Fibroblast of gingiva (primary cell): ENCODE measurements around the gene ZNF275.
"Not testable (repeated sequence)": the region's sequence is repeated elsewhere in the genome, so short reads cannot be mapped to it uniquely, and the experiment has no call there.

ENCODE experiments used
- DNase-seq: peaks from one replicate; pipeline ENCODE4 v3.0.0-alpha.2; 2011; ENCODE audit warnings: low read depth

ZNF275 gene

DNA sequence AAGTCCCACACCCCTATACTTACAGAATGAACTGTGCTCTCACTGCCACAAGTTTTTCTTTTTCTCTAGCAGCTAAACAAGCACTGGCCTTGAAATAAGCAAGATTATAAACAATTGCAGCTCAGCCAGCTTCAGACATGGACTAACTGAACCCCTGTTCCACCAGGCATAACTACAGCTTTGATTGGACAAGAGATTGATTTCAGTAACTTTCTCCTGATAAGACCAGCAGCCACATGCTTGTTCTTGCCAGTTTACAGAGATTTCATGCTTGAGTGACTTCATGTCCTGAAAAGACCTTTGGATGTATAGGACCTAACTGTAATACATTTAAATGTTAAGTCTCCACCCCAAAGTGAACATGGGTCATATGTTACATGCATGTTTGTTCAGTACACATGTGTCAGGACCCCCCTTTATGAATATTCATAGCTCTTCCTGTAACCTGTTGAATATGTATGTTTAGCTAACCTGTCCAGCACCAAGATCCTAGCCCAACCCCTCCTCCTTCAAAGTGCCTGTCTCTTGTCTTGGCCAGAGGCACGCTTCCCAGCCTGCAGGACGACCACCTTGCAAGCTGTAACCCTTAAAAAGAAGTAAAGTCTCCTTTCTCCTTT is 27.9 kb downstream of the ZNF275 start:
- DNase-seq: no peak

GRCh38 chrX:153365670-153366069 is 31.7 kb downstream of the ZNF275 start:
- no peak for DNase-seq

DNA sequence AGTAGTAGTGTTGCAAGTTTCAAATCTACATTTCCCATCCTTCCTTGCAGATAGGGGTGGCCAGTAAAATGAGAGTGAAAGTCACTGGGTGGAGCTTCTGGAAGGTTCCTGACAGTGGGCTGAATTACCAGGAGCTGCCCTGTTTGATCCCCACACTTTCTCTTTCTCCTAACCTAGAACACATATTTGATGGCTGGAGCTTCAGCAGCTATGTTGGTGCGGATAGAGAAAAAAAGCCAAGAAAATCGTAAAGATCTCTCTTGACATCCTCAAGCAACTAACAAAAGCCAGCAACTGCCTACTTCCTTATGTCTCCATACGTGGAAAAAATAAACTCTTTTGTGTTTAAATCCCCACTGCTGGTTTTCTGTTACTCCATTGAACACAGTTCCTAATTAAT is 32.2 kb downstream of the ZNF275 start:
- no peak for DNase-seq

GRCh38 chrX:153366878-153367538 is 33.1 kb downstream of the ZNF275 start:
- DNase-seq: no peak

DNA sequence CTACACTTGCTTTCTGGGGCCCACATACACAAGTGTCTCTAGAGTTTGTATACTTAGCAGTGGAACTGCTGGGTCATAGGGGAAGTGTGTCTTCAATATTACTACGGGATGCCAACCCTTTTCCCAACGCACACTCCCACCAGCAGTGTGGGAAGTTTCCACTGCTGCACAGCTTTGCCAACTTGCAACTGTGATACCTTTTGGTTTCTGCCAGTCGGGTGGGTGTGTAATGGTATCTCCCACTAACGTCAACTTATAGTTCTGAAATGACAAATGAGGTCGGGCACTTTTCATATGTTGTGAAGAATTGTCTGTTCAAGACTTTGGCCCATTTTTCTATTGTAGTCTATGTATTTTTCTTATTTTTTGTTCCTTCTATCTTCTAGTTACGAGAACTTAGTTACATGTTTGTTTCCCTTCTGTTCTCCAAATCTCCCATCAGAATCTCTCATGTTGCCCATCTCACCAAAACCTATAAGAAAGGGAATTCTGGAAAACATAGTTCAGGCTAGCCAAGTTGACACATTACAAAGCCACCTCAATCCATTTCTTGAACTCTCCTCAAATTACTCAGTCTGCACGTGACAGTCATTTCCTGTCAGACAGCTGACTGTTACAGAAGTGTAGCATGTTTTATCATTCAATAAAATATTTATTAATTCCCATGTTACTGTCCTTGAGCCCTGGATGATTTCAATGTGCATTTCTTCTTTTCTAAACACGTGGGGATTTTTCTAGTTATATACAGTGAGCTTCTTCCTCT is 36.5 kb downstream of the ZNF275 start:
- no peak for DNase-seq

DNA sequence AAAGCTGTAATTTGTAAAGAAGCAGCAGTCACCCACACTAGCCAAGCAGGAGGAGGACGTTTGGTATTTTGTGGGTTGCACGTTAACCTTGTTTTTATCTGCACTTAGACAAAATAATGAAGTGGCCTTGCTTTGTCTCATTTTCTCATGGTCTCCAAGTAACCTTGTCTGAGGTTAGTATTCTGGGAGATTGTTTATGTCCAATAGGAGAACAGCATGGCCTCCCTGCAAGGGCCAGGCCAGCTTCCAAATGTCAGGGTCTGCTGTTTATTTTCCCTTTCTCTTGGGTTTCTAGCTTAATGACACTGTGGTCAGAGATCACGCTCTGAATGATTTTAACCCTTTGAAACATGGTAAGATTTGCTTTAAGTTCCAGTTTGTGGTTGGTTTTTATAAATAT is 37.3 kb downstream of the ZNF275 start:
- DNase-seq: no peak

DNA sequence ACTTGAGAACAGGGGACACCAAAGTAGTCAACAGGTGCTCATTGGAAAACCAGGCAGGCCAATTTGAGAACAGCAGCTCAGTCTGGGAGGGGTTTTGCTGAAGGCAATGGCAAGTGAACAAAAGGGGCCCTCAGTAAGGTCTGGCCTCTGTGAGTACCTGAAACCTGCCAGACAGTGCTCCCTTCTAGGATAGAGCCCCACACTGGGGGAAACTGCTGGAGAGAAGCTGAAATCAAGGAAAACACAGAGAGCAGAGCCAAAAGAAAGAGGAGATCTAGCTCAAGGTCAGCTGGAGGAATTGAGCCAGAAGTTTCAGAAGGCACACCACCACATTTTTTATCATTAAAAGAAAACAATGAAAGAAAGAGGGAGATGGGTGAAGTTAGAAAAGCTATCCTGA is 39.0 kb downstream of the ZNF275 start:
- no peak for DNase-seq

DNA sequence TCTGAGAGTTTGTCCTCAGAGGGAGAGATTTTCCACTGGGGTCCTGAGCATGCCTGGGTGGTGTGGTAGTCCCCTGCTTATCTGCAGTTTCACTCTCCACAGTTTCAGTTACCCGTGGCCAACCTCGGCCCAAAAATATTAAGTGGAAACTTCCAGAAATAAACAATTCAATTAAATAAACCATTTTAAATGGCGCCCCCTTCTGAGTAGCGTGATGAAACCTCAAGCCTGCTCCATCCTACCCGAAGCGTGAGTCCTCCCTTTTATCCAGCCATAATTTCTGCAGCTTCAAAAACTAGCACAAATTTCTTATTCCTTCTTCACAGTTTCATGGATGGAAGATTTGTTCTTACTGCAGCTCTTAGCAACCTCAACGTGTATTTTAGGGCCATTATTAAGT is 40.5 kb downstream of the ZNF275 start:
- no peak for DNase-seq

DNA sequence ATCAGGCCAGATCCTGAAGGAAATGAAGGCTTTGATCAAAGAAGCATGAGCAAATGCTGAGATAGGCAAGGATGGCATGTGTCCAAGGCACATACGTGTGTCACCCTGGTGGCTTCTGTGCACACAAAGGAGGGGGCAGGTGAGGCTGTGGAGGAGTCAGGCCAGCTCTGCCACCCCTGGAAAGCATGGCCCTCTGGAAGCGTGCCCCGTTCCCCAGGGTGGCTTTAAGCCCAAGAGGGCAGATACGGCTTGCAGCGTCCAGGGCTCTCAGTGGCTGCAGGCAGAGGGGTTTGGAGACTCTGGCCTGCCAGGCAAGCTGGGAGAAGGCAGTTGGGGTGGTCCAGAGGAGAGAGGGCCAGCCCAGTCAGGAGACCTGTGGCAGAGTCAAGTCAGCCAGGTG is 41.6 kb downstream of the ZNF275 start:
- DNase-seq: no peak

DNA sequence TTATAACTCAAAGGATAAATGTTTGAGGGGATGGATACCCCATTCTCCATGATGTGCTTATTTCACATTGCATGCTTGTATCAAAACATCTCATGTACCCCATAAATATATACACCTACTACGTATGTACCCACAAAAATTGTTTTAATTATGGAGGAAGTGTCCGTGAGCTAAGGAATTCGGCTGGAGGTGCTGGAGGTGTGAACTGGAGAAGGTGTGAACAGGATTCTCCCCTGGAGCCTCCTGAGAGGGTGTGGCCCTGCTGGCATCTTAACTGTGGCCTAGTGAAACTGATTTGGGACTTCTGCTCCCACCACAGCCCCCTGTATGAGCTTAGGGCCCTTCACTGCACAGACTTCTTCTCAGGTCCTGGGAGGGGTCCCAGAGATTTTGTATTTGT is 43.8 kb downstream of the ZNF275 start:
- no peak for DNase-seq

DNA sequence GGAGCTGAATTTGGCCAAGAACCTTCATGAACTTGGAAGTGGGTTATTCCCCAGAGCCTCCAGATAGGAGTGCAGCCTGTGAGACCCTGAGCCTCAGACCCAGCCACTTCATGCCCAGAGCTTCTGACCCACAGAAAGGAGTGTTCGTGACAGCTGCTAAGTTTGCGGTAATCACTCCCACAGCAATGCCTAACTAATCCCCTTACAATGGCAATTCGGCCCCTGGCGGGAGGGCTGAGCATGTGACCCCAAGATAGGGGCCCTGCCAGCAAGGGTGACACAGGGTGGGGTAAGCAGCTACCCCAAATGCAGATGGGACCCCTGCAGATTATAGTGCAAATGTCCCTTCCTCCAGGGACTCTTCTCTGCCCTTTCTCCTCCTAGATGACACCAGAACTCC is 44.7 kb downstream of the ZNF275 start:
- no peak for DNase-seq

DNA sequence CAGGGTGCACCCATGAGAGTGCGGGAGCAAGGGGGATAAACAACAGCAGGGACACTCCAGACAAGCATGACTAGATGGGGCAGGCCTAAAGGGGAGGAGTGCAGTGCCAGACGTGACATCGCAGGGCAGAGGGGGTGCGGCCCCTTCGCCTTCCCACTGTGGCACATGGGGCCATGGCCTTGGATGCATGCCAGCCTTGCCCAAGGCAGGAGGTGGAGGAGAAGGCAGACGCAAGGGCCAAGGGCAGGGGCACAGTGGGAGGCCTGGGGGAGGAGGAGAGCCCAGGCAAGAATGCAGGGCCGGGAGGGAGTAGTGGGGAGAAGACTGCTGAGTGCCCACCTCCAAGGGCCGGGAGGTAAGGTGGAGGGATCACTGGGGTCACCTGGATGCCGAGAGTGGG is 45.6 kb downstream of the ZNF275 start:
- DNase-seq: no peak

DNA sequence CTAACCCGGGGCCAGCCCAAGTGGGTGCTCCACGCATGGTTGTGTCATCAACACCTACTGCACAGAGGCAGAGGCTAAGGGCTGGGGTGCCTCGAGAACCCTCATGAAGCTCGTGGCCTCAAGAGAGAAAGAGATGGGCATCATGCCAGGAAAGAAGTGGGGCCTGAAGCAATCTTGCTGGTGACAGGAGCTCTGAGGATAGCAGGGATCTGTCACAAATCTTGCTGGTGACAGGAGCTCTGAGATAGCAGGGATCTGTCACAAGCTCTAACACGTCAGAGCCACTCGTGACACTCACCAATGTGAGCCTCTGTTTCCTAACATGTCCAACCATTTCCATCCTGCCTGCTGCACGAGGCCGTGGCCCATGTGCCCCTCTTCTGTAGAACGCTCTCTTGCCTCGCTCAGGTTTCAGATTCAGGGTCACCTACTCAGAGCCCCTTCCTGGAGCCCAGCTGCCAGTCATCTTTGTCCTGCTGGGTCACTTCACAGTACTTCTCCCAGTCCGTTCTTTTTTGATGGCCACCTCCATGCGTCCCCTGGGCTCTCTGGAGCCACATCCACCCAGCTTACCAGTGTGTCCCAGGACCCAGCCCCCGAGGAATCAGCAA is 46.1 kb downstream of the ZNF275 start:
- no peak for DNase-seq

DNA sequence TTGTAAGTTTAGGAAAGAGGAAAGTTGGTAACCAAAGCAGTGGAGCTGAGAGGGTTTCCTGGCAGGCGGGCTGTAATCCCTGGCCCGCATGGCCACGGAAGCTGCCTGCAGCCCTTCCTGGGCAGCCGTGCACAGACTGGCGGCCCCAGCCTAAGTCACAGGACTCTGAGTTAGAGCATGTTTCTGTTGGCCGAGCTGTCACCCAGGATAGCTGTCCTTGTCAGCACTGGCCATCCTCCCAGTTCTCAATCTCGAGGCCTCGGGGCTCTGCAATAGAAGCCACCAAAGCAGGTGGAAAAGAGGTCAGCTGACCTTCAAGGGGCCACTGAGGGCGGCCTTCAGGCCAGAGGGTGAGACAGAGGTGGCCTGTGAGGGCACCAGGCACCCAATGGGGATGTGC is 46.7 kb downstream of the ZNF275 start:
- DNase-seq: peak; percentile 5

DNA sequence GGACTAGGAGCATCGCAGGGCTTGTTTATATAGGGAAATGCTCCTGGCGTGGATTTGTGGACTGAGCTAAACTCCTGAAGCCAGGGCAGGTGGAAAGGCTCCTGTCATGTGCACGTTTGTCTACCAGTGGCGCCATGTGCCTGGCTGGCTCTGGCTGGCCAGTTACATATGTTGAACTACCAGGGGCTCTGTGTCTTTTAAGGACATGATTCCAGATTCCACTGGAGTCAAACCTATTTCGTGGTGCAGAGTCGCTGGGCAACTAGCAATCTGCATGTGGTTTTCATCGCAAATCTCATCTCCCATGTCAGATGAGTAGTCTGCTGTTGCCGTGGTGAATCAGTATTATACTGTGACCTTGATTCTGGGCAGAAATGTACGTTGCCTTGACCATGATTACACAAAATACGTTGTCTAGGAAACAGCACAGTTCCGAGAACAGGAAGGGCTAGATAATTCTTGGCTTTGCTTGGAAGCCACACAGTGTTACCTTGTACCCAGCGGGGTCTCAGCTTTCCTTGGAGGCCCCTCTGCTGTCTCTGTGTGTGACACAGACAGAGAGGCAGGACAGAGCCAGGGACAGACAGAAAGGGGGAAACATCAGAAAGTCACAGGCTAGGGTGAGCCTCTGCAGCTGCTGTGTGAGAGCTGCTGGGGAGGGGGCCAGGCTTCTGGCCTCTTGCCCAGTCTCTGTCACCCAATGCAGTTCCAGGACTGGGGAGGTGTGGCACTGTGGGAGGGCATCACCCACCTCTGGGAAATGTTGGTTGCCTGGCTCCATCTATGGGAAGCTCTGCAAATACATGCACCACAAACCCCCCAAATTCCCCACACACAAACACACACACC is 48.0 kb downstream of the ZNF275 start:
- peak; percentile 97 for DNase-seq

- DNase-seq: no peak
These were observed 48.9 kb downstream of the ZNF275 start for GRCh38 chrX:153382563-153383482.

GRCh38 chrX:153384390-153384789 is 50.4 kb downstream of the ZNF275 start:
- DNase-seq: no peak

DNA sequence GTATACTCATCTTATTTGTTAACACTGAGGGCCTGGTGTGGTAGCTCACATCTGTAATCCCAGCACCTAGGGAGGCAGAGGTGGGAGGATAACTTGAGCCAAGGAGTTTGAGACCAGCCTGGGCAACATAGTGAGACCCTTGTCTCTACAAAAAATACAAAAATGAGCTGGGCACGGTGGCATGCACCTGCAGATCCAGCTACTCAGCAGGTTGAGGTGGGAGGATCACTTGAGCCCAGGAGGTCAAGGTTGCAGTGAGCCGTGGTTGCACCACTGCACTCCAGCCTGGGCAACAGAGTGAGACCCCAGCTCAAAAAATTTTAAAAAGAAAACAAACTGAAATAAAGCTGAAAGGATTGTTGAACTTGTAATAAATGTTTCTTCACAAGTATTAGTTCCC is 51.0 kb downstream of the ZNF275 start:
- not testable (repeated sequence) for DNase-seq

DNA sequence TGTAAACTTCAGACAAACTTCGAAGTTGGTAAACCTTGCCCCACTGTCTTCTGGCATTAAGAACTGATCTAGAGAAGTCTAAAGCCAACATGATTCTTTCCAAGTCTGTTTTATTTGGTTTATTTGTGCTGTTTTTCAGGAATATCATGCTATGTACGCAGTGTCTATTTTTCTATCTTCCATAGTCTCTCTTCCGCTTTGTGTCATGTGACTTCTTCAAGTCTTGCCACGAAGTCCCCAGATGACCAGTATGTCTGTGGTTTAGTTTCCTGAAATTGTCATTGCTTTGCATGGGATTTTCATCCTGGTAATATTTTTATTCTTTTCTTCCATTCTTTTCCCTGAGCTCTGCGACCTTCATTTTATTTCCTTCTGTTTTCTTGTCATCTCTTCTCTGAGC is 52.1 kb downstream of the ZNF275 start:
- no peak for DNase-seq

- no peak for DNase-seq
These were observed 53.4 kb downstream of the ZNF275 start for GRCh38 chrX:153387345-153387744.
